AG09309 (cell line): Measurements from ENCODE around the gene DEXI.

ENCODE experiments used
- DNase-seq: peaks from one replicate; pipeline ENCODE4 v3.0.0-alpha.2; 2010; ENCODE audit warnings: low read depth
- H3K4me3 ChIP-seq: 2 replicates; pipeline ENCODE4 v1.5.1; 2011; ENCODE audit warnings: mild to moderate bottlenecking, low read depth, low read length, moderate library complexity; ENCODE audit not compliant: control insufficient read depth
- TF ChIP-seq, protein P1 (sequence below): IDR thresholded peaks from 2 replicates; pipeline ENCODE4 v1.5.1; 2011; ENCODE audit warnings: mild to moderate bottlenecking, low read depth, low read length, inconsistent platforms; ENCODE audit not compliant: insufficient read depth, control insufficient read depth; ENCODE audit errors: missing control alignments

DEXI gene

DNA sequence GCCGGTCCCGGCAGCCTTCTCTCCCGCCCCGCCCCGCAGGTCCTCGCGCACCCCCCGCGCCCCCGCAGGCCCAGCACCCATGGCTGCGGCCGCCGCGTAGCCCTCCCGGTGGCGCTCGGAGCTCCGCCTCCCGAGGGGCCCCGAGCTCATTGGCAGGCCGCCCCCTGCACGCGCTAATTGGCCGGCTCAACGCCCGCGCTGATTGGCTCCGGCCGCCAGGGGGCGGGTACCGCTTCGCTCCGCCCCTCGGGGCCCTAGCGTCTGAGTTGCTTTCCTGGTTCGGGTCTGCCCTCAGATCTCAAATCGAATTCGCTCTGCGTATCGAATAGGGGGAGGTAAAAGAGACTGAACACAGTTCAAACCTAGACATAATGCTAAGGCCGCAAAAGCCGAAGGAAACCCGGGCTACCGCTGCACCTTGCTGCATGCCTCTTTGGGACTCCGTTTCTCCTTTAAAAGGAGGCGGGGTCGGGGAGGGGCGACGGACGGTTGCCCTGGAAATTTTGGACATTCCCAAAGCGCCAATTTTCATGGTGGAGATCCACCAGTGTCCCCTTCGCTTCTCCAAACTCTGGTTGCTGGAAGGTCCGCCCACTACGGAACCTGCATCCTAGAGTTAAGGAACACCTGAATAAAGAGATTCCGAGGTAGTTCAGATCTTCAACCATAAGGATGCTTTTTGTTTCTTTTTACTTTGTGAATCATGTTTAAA, at the start of gene DEXI:
Gene DEXI (minus strand): TSS at position 117 of the 712 bp plus-strand sequence. CDS start 463 bp downstream, outside the sequence.
- TF ChIP-seq, protein P1, sequence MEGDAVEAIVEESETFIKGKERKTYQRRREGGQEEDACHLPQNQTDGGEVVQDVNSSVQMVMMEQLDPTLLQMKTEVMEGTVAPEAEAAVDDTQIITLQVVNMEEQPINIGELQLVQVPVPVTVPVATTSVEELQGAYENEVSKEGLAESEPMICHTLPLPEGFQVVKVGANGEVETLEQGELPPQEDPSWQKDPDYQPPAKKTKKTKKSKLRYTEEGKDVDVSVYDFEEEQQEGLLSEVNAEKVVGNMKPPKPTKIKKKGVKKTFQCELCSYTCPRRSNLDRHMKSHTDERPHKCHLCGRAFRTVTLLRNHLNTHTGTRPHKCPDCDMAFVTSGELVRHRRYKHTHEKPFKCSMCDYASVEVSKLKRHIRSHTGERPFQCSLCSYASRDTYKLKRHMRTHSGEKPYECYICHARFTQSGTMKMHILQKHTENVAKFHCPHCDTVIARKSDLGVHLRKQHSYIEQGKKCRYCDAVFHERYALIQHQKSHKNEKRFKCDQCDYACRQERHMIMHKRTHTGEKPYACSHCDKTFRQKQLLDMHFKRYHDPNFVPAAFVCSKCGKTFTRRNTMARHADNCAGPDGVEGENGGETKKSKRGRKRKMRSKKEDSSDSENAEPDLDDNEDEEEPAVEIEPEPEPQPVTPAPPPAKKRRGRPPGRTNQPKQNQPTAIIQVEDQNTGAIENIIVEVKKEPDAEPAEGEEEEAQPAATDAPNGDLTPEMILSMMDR, result no peak
- DNase-seq, result no peak
- H3K4me3 ChIP-seq, result peak within 1 kb of the TSS; percentile 78

DNA sequence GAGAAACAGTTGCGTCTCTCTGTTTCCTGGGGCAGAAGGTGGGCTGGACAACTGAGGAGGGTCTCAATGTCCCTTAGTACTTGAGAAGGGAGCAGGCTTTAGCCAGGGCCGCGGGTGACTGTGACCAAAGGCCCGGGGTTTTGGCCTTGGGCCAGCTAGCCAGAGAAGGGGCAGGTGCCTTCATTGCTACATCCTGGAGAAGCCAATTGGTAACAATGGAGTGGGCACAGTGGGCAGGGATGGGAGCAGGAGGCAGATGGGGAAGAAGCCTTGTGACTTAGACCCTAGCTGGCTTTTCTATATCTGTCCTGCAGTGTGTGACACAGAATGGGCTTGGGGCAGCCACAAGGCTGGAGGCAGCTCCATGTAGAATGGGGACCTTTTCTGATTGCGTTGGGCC, 48.1 kb upstream of the DEXI start:
- no peak for DNase-seq
- TF ChIP-seq, protein P1, result no peak
- H3K4me3 ChIP-seq, result no peak overlapping the region

DNA sequence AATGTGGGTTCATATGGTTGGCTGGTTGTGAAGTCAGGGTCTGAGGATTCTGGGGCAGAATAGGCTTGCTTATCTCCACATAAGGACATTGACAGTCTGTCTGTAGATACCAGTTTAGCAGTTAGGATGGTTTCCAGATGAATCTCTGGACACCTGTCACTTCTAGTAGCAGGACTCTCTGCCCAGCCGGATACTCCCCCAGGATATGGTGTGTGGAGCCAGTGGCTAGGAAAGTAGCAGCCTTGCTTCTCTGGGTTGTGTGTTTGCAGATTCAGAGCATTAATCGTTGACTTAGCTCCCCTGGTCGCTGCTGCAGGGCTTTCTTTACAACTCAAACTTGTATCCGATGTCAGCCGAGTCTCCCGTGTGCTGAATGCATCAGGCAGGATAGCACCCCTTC, 47.3 kb upstream of the DEXI start:
- no peak overlapping the region for H3K4me3 ChIP-seq
- TF ChIP-seq, protein P1, result no peak
- DNase-seq, result no peak

DNA sequence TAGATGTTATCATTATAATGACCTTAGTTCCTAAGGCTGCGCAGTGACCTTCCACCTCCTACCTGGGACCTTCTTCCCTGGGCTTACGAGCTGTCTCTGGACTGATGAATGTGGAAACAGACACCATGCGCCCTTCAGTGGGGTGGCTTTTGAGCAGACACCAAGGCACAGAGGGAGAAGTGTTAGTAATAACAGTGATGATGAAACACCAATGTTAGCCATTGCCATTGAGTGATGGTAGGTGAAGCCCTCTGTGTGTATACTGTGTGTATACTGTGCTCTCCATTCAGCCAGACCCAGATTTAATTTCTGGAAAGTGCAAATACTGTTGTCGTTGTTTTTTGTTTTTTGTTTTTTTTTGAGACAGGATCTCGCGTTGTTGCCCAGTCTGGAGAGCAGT, 46.6 kb upstream of the DEXI start:
- no peak overlapping the region for H3K4me3 ChIP-seq
- TF ChIP-seq, protein P1, result no peak
- no peak for DNase-seq

DNA sequence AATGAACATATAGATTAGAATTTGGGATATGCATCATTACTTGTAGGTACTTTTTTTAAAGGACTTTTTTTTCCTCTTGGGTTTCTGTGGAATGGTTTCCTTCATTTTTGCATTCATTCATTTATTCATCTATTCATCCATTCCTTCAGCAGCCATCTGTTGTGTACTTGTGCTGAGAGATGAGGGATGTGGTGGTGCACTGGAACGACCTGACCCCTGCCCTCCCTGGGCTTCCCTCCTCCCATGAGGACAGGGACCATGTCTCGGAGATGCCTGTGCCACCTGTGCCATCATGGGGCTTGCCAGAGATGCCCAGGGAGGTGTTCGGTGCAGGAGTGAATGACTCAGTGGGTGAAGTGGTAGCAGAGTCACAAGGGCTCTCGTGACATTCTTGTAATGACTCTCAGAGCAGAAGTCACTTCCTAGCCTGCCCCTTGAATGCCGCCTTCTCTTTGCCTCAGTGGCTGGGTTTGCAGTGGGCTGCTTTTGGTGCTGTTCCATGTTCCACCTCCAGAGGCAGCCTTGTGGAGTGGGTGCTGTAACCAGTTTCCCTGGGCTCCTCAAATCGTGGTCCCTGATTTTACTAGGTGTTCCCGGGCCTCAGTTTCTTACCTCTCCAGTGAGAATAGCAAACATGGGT, 46.0 kb upstream of the DEXI start:
- DNase-seq, result no peak
- no peak overlapping the region for H3K4me3 ChIP-seq
- TF ChIP-seq, protein P1, result peak; percentile 38

DNA sequence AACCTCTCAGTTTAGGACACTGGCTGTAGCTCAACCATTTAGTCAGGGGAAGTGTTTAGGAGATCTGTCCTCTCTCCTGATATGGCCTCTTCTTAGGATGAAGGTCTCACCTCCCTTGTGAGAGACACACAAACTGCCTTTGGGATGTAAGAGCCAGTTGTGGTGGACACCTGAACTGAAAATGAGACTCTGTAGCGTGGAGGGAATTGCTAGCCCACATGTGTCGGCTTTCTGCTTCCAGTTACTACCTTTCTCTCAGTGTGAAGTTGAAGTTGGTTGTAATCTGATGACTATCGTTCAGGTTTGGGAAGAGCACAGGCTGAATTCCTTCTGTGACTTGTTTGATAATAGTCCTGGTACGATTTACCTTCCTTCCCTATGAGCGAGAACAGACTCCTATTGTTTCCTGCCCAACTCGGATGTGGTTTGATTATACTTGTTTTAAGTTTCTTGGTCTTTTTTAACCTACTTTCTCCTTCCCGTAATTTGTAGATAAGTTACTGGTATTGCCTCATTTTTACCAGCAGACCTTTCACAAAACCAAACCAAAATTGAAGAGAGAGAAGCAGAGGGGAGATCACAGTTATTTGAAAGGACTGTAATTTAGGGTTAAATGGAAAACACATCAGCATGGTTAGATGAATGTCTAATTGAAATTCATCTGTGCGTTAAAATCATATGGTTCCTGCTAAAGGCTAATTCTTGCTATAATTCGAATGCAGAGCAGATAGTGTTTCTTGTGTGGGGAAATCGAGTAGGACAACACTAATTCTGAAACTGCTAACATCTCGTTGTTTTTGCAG, 45.3 kb upstream of the DEXI start:
- TF ChIP-seq, protein P1, result no peak
- no peak overlapping the region for H3K4me3 ChIP-seq
- no peak for DNase-seq
